Keratinocyte (primary cell): ENCODE data around the gene MARCHF2.

ENCODE experiments used
- EZH2 ChIP-seq: IDR thresholded peaks from one replicate; pipeline ENCODE4 v1.6.1; 2012; ENCODE audit warnings: inconsistent platforms, mild to moderate bottlenecking, low read length, moderate library complexity
- TF ChIP-seq, protein P1 (sequence below), 3 experiments: IDR thresholded peaks in 1 of 3; conservative IDR thresholded peaks in 1 of 3; optimal IDR thresholded peaks in 1 of 3; 2 replicates in 2 of 3; 3 replicates in 1 of 3; pipeline versions ENCODE3 to v1.5.1; 2011; ENCODE audit warnings: low read length in 3 of 3, mild to moderate bottlenecking in 3 of 3, moderate library complexity in 2 of 3, control low read depth in 1 of 3, inconsistent platforms in 1 of 3; ENCODE audit not compliant: insufficient read depth in 2 of 3; ENCODE audit errors: extremely low read depth in 1 of 3

GRCh38 chr19:8460516-8461298 lies 47.6 kb downstream of the MARCHF2 start:
- TF ChIP-seq, protein P1, sequence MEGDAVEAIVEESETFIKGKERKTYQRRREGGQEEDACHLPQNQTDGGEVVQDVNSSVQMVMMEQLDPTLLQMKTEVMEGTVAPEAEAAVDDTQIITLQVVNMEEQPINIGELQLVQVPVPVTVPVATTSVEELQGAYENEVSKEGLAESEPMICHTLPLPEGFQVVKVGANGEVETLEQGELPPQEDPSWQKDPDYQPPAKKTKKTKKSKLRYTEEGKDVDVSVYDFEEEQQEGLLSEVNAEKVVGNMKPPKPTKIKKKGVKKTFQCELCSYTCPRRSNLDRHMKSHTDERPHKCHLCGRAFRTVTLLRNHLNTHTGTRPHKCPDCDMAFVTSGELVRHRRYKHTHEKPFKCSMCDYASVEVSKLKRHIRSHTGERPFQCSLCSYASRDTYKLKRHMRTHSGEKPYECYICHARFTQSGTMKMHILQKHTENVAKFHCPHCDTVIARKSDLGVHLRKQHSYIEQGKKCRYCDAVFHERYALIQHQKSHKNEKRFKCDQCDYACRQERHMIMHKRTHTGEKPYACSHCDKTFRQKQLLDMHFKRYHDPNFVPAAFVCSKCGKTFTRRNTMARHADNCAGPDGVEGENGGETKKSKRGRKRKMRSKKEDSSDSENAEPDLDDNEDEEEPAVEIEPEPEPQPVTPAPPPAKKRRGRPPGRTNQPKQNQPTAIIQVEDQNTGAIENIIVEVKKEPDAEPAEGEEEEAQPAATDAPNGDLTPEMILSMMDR (optimal IDR thresholded peaks at IDR 0.05 in 1 of 3, IDR thresholded peaks at IDR 0.05 in 1 of 3, conservative IDR thresholded peaks at IDR 0.05 in 1 of 3; ENCODE audit: extremely low read depth in 1 of 3, insufficient read depth in 2 of 3, low read length in 3 of 3) = no peak
- no peak for TF ChIP-seq EZH2
